Right atrium auricular region (tissue), 2 donors: Measurements from ENCODE around the gene MRPS34. TPM values are rescaled to one million over a fixed set of nuclear protein-coding genes. Genes with fewer than 3 reads are reported as not detected.

ENCODE experiments used
- DNase-seq: peaks from one replicate; pipeline ENCODE4 v3.0.0-alpha.2; 2019; ENCODE audit warnings: low spot score
- H3K27ac ChIP-seq, 2 donors: fragments of 200-600 bp; sonication (generic); 1 replicate in 1 of 2; 2 replicates in 1 of 2; pipeline ENCODE4 v1.5.1; 2016 to 2019
- H3K27me3 ChIP-seq, 2 donors: fragments of 200-600 bp; sonication (generic); one replicate each; pipeline versions ENCODE4 v1.5.1 to v1.6.0; 2017 to 2019
- H3K36me3 ChIP-seq: fragments of 200-600 bp; sonication (generic); one replicate; pipeline ENCODE4 v1.5.1; 2016
- H3K4me1 ChIP-seq, 2 donors: fragments of 200-600 bp; sonication (generic); one replicate each; pipeline versions ENCODE4 v1.5.1 to v1.6.0; 2017 to 2019
- H3K4me3 ChIP-seq, 2 donors: fragments of 200-600 bp; sonication (generic); 1 replicate in 1 of 2; 2 replicates in 1 of 2; pipeline ENCODE4 v1.5.1; 2017 to 2019; ENCODE audit warnings: mild to moderate bottlenecking in 1 of 2, moderate library complexity in 1 of 2
- H3K9me3 ChIP-seq, 2 donors: fragments of 200-600 bp; sonication (generic); one replicate each; pipeline ENCODE4 v1.5.1; 2019
- total RNA-seq, 2 donors: library from RNA; depleted of rRNA; stranded (reverse); fragments of >200 nt; gene quantifications; one replicate each; pipeline ENCODE4 v1.1.0, GENCODE V29; 2016
- TF ChIP-seq, protein P1 (sequence below), 2 donors: fragments of 200-600 bp; sonication (generic); IDR thresholded peaks; one replicate each; pipeline ENCODE4 v1.5.1; 2019; ENCODE audit warnings: antibody characterized with exemption in 2 of 2

MRPS34 gene
- total RNA-seq, 2 donors from 2014 or later = 58.8 to 77.9 TPM

DNA sequence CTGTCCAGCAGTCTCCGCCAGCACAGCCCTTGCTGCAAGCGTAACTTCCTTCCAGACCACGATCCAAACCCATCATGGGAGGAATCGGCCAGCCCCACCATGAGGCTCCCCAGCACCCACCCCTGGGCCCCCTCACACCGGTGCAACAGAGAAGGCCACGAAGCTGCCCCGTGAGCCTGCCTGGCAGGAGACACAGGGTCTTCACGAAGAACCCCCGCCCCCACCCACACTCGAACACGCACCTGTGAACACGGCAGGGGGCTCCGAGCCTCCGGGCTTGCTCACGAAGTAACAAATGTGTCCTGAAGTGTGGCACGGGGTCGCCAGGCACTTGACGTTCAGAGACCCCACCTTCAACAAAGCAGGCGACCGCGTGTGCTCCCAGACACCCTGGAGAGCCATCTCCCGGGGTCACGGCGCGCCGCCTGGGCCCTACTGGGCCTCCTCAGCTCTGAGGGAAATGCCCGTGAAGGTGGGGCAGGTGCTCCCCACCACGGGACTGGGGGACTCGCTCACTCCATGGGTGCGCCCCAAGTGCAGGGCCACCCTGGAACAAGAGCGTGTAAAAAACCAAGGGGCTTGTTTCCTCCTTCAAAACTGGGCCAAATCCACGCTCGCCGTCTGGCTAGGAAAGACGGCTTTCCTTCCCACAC, 46.1 kb upstream of the MRPS34 start:
- H3K4me1 ChIP-seq = peaks cover 0 to 3% of the 10 kb centered on the region in 2 donors
- no peak for DNase-seq
- no peak overlapping the region for H3K27ac ChIP-seq
- no peaks in the 10 kb centered on the region for H3K27me3 ChIP-seq
- H3K4me3 ChIP-seq = no peak overlapping the region
- TF ChIP-seq, protein P1, sequence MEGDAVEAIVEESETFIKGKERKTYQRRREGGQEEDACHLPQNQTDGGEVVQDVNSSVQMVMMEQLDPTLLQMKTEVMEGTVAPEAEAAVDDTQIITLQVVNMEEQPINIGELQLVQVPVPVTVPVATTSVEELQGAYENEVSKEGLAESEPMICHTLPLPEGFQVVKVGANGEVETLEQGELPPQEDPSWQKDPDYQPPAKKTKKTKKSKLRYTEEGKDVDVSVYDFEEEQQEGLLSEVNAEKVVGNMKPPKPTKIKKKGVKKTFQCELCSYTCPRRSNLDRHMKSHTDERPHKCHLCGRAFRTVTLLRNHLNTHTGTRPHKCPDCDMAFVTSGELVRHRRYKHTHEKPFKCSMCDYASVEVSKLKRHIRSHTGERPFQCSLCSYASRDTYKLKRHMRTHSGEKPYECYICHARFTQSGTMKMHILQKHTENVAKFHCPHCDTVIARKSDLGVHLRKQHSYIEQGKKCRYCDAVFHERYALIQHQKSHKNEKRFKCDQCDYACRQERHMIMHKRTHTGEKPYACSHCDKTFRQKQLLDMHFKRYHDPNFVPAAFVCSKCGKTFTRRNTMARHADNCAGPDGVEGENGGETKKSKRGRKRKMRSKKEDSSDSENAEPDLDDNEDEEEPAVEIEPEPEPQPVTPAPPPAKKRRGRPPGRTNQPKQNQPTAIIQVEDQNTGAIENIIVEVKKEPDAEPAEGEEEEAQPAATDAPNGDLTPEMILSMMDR (IDR thresholded peaks at IDR 0.05) = no peak
- H3K9me3 ChIP-seq = no peaks in the 10 kb centered on the region
- H3K36me3 ChIP-seq = peaks cover 66% of the 10 kb centered on the region

DNA sequence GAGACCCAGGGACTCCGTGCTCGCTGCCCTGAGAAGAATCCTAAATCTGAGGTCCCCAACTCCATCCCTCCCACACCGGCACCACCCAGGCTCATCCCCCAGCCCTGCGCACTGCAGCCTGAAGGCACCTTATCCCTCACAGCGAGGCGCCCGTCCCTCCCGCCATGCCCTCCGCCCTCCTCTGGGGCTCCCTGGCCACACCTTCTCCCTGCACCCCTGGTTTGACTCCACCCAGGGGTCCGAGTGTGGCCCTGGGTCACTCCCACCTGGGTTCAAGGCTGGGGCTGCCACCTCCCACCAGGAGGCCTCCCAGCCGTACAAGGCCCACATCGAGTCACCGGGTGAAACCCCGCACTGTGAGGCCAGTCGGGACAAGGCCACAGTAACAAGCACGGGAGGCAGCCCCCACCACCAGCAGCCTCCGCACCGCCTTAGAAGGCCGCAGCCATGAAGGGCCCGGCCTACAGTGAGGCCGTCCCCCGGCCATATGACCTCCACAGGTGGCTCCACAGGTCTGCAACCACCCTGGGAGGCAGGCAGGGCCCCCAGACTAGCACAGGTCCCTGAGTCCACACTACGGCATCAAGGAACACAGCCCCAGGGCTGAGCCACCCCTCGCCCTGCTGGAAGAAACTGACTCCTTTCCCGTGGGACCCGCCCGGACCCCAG, 45.4 kb upstream of the MRPS34 start:
- Histone ChIP-seq H3K27ac (no peak overlapping the region), H3K36me3 (peaks cover 73% of the 10 kb centered on the region), H3K4me3 (no peak overlapping the region), H3K9me3 (no peaks in the 10 kb centered on the region), H3K4me1 (no peaks in the 10 kb centered on the region), H3K27me3 (no peaks in the 10 kb centered on the region)
- DNase-seq = no peak
- TF ChIP-seq, protein P1 (IDR thresholded peaks at IDR 0.05) = no peak

DNA sequence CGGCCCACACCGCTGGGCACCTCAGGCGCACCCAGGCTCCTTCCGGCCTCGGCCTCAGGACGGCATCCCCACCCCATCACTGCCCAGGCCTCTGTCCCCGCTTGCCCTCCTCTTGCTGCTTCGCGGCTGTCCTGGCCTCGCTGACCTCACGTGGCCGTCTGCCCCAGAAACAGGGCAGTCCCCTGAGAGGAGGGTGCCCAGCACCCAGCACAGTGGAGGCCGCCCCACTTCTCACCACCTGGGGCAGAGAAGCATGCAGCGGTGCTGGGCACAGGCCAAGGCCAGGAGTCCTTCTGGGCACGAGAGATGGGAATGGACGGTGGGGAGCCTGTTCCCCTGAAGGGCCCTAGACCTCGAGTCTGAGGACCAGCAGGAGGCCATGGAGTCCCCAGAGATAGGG, 44.8 kb upstream of the MRPS34 start:
- no peaks in the 10 kb centered on the region for H3K27me3 ChIP-seq
- H3K9me3 ChIP-seq = no peaks in the 10 kb centered on the region
- H3K4me3 ChIP-seq = no peak overlapping the region
- TF ChIP-seq, protein P1 (IDR thresholded peaks at IDR 0.05) = no peak
- peaks cover 0 to 5% of the 10 kb centered on the region in 2 donors for H3K4me1 ChIP-seq
- DNase-seq = no peak
- H3K27ac ChIP-seq = no peak overlapping the region
- H3K36me3 ChIP-seq = peaks cover 73% of the 10 kb centered on the region

DNA sequence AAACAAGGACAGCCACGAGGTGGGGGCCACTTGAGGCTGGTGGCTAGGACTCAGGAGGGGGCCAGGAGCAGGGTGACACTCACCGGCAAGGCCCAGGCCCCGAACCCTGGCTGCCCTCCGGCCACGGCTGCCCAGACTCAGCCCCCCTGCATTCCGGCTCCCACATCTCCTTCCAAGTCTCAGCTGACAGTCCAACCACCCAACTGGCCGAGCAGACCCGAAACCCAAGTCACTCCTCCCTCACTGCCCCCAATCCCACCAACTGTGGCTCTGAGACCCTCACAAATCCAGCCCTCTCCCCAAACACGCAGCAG, 44.3 kb upstream of the MRPS34 start:
- TF ChIP-seq, protein P1 (IDR thresholded peaks at IDR 0.05) = no peak
- DNase-seq = no peak
- Histone ChIP-seq H3K4me1 (peaks cover 0 to 9% of the 10 kb centered on the region in 2 donors), H3K36me3 (peaks cover 68% of the 10 kb centered on the region), H3K9me3 (no peaks in the 10 kb centered on the region), H3K4me3 (no peak overlapping the region), H3K27ac (no peak overlapping the region), H3K27me3 (no peaks in the 10 kb centered on the region)

DNA sequence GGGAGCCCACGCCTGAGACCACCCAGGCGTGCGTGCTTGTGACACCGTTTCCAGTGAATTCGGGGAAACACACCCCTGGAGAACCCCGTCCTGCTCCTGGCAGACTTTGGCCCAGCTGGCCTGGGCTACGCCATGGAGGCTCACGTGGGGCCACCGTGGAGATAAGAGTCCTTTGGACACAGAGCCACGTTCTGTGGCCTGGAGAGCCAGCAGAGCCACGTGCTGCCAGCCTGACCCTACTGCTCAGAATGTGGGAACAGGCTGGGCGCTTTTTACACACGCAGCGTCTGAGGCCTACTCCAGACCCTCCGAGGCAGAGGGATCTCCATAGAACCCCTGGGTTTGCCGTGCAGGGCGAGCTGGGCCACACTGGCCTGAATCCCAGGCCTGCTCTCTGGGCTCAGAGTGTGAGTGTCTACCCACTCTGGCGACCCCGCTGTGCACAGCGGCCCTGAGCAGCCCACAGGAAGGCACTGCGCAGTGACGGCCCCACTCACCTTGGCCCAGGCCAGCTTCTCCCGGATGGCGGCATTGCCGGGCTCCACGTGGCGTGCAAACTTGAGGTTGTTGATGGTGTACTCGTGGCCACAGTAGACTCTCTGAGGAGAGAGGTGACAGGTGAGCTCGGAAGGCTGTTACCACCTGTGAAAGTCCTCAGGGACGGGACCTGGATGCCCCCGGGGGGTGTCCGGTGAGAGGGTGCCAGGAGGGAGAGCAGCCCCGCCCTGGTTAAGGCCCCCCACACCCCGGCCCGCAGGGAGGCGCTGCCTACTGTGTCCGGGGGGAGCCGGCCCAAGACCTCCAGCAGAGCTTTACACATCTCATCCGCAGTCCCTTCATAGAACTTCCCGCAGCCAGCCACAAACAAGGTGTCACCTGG, 43.7 kb upstream of the MRPS34 start:
- TF ChIP-seq, protein P1 (IDR thresholded peaks at IDR 0.05) = no peak
- DNase-seq = no peak
- H3K36me3 ChIP-seq = peaks cover 62% of the 10 kb centered on the region
- no peaks in the 10 kb centered on the region for H3K27me3 ChIP-seq
- peaks cover 0 to 9% of the 10 kb centered on the region in 2 donors for H3K4me1 ChIP-seq
- H3K9me3 ChIP-seq = no peaks in the 10 kb centered on the region
- no peak overlapping the region for H3K27ac ChIP-seq
- no peak overlapping the region for H3K4me3 ChIP-seq
